COLO668 (cell line): Measurements from ENCODE around the gene TMEM37.
A peak's percentile ranks its signal among the peaks of the same experiment; 100 is the strongest.
"Not testable (repeated sequence)": the region's sequence is repeated elsewhere in the genome, so short reads cannot be mapped to it uniquely, and the experiment has no call there.

ENCODE experiments used
- DNase-seq: peaks from one replicate; lab custom pipeline; 2025; ENCODE audit not compliant: unreplicated experiment; lab: John Stamatoyannopoulos, UW

The TMEM37 gene, protein sequence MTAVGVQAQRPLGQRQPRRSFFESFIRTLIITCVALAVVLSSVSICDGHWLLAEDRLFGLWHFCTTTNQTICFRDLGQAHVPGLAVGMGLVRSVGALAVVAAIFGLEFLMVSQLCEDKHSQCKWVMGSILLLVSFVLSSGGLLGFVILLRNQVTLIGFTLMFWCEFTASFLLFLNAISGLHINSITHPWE

GRCh38 chr2:119431155-119431975 is at the start of gene TMEM37:
Gene TMEM37 (plus strand): TSS chr2:119431854. CDS start chr2:119431904, 50 bp downstream.
- peak; percentile 88 for DNase-seq

GRCh38 chr2:119383410-119384140 is 48.1 kb upstream of the TMEM37 start:
- DNase-seq, result peak; percentile 63

DNA sequence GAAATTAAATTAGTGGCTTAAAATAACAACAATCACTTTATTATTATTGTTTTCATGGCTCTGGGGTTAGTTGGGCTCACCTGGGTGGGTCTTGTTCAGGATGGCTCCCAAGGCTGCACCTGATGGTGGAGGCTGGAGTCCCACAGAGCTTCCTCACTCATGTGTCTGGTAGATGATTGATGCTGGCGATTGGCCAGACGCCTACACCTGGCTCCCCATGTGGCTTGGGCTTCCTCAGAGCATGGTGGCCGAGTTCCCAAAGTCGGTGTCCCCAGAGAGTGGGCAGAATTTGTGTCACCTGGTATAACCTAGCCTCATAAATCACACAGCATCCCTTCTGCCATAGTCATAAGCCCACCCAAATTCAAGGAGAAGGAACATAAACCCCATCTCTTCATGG is 46.7 kb upstream of the TMEM37 start:
- DNase-seq, result no peak

DNA sequence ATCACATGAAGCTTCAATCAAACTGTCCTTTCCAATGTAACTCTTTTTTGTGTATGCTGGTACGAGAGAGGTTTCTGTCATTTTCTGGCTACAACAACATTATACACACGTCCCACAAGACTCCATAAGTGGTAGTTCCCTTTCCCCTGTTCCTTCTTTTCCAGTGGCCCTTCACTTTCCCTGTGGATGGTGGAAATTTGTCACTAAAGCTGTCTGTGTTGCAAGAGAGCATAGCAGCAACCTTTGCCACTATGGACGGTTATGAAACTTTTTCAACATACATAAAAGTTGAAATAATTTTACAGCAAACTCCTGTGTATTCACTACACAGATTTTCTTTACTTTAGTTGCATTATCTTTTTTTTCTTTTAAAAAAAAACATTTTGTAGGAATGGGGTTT is 46.2 kb upstream of the TMEM37 start:
- no peak for DNase-seq

GRCh38 chr2:119387381-119388129 is 44.1 kb upstream of the TMEM37 start:
- DNase-seq, result no peak

GRCh38 chr2:119389615-119390306 is 41.9 kb upstream of the TMEM37 start:
- no peak for DNase-seq

DNA sequence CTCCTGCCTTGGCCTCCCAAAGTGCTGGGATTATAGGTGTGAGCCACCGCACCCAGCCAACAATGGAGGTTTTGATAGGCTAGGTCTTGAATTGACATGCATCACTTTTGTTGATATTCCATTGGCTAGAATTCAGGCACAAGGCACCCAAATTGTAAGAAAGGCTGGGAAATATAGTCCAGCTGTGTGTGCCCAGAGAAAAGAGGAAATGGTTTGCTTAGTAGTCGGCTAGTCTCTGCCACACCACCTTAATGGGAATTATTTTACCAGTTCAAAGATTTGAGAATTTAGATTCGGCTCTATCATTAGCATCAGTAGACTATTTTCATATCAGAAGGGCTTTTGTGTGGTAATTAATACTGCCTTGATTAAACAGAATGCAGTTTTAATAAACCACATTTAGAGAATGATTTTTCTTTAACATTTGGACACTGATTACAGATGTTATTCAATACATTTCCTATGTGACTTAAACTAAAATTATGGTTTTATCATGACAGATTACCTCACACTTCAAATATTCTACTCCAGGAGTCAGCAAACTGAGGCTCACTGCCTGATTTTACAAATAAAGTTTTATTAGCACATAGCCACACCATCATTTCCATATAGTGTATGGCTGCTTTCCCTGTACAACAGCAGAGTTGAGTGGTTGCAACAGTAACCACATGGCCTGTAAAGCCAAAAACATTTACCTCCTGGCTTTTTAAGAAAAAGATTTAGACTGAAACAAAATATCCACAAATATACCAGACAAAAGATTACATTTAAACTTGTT is 37.5 kb upstream of the TMEM37 start:
- DNase-seq, result no peak

DNA sequence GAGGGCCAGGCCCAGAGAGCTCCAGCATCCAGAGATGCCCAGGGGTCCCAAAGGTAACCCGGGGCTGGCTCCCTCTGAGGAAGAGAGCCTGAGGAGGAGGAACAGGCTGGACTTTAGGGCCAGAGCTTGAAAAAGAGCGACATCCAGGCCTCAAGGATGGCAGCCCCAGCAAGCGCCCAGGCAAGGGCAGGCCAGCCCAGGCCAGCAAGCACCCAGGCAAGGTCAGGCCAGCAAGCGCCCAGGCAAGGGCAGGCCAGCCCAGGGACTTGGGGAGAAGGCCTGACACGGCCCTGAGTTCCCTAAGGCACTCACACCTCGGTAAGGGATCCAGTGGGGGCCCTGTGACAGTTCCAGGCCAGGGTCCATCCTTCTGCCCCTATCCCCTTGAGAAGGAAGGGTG is 34.5 kb upstream of the TMEM37 start:
- DNase-seq, result no peak

- DNase-seq, result no peak
Observed at GRCh38 chr2:119402106-119402505, 29.5 kb upstream of the TMEM37 start.

DNA sequence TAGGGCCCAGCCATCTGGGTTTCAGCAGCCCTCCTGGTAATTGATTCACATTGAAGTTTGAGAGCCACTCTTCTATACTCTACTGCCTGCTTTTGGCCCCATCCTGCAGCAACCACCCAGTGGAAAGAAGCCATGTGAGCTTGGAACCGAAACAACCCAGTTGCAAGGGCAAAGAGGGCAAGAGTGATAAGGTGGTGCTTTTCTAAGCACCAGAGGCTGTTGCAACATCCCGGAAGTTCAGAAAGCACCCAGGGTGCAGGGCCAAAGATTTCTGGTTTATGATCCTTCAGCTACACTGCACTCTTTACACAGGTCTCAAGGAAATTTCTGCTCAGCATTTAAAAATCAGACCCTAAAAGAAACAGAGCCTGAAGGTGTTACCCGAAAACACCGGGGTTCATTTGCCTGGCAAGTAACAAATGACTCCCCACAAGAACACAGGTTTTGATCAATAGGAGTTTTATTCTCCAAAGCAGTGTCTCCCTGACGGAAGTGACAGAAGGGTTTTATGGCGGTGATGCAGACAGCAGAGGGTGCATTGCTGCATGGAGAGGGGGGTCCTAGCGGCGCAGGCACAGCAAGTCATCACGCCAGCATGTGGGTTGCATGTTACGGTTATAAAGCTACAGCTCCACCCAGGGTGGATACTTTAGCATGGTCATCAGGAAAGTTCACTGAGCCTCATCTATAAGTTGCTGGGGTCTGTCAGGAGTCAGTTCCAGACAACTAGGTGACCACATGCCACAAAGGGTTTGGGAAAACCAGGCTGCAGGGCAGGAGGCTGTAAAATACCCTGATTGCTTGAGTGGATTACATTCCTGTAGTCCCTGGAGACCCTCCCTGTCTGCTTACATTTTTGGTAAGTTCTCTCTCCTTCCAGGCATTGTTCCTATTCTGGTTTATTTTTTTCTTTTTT is 28.8 kb upstream of the TMEM37 start:
- no peak for DNase-seq

DNA sequence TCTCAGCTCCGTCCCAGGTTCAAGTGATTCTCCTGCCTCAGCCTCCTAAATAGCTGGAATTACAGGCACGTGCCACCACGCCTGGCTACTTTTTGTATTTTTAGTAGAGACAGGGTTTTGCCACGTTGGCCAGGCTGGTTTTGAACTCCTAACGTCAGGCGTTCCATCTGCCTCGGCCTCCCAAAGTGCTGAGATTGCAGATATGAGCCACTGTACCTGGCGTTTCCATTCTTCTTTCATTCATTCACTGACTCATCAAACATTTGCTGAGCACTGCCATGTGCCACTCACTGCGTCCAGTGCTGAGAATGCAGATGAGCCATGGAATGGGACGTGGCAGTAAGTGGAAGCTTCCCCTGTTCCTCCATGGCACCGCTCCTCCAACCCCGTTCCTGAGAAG is 28.0 kb upstream of the TMEM37 start:
- not testable (repeated sequence) for DNase-seq

DNA sequence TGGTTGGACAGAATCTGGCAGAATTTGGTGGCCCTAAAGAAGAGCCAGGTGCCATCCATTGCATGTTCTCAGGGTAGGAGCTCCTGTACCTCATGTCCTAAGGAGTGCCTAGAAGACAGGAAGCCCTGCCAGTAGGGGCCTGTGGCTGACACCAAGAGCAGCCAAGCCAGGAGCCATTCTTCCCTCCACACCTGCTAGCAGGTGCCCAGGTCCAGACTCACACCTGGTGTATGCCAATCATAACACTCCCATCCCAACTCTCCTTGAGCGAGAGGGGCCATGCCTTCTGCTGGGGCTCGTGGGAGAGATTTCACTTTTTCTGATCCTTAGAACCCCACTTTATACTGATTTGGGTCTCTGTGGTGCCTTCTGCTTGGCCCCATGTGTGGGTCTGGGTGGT is 26.5 kb upstream of the TMEM37 start:
- no peak for DNase-seq

DNA sequence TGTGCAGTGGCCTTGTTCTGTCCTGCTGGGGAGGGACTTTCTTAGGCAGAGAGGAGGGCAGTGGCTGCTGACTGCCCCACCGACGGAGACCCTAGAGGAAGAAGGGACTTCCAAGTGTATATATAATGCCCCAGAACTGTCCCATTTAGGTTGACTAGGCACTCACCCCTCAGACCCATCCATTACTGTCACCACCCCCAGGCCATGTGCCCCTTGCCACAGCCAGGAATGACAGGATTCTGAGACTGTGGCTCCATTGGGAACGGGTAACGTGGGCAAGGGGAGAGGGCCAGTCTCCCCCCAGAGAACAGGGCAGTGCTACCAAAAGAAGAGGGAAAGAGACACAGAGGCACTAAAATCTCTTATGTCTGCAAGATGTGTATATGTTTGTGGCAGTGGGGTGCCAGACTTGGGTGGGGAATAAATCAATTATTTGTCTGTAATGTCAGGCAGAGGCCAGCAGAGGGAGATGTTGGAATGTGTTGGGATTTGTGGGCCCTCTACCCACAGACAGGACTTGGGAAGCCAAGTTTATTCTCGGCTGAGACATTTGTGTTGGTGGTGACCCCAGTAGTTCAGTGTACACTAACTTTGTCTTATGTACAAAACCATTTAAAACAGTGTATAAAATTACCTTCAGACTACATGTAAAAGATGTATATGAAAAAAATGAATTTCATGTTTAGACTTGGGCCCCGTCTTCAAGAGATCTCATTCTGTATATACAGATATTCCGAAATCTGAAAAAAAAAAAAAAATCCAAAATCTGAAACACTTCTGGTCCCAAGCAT is 24.0 kb upstream of the TMEM37 start:
- DNase-seq, result peak; percentile 45

DNA sequence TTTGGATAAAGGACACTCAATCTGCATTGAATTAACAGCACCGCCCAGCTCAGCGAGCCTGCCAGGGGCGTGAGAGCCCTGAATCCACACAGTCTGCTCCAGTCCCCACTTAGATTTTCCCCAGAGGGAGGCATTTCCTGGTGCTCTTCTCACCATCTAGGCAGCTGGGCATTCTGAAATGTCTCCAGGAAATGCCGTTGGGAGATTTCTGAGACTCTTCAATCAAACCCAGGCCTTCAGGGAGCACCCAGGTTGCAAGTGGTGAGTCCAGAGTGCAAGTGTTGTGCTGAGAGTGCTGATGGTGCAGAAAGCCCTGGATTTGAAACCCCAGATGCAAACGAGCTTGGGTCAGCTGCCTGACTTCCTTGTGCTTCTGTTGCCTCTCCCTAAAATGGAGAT is 23.4 kb upstream of the TMEM37 start:
- no peak for DNase-seq

- no peak for DNase-seq
Observed at GRCh38 chr2:119409506-119409905, 22.1 kb upstream of the TMEM37 start.

GRCh38 chr2:119414894-119415293 is 16.8 kb upstream of the TMEM37 start:
- DNase-seq, result no peak

- no peak for DNase-seq
Observed at GRCh38 chr2:119415630-119416029, 16.0 kb upstream of the TMEM37 start.

- no peak for DNase-seq
Observed at GRCh38 chr2:119416299-119416923, 15.2 kb upstream of the TMEM37 start.
